Activated T-cell treated with anti-CD3 and anti-CD28 coated beads, Interleukin-2, amount 50 U/mL, for 1 hour (primary cell): ENCODE results near the gene GBE1.
"Not testable (repeated sequence)": the region's sequence is repeated elsewhere in the genome, so short reads cannot be mapped to it uniquely, and the experiment has no call there.

Source experiments
- DNase-seq: peaks from one replicate; pipeline ENCODE4 v3.0.0-alpha.2; 2020

The GBE1 gene

GRCh38 chr3:81760924-81761903, at the start of gene GBE1:
TSS of gene GBE1 (minus strand) at chr3:81761645. CDS start at chr3:81761517, 128 bp downstream.
- DNase-seq: peak; percentile 92

- no peak for DNase-seq
Observed at GRCh38 chr3:81808900-81809299, 47.5 kb upstream of the GBE1 start.

GRCh38 chr3:81799403-81799802, 38.0 kb upstream of the GBE1 start:
- DNase-seq: no peak

- no peak for DNase-seq
Observed at GRCh38 chr3:81793410-81793809, 32.0 kb upstream of the GBE1 start.

- DNase-seq: no peak
Observed at GRCh38 chr3:81790117-81790516, 28.7 kb upstream of the GBE1 start.

GRCh38 chr3:81789691-81790090, 28.2 kb upstream of the GBE1 start:
- DNase-seq: no peak

- DNase-seq: no peak
Observed at GRCh38 chr3:81788610-81789009, 27.2 kb upstream of the GBE1 start.

- DNase-seq: no peak
Observed at GRCh38 chr3:81788044-81788443, 26.6 kb upstream of the GBE1 start.

GRCh38 chr3:81782585-81782984, 21.1 kb upstream of the GBE1 start:
- DNase-seq: no peak

GRCh38 chr3:81778678-81779182, 17.3 kb upstream of the GBE1 start:
- no peak for DNase-seq

- DNase-seq: no peak
Observed at GRCh38 chr3:81776643-81777042, 15.2 kb upstream of the GBE1 start.

- DNase-seq: no peak
Observed at GRCh38 chr3:81770710-81771109, 9.3 kb upstream of the GBE1 start.

- DNase-seq: no peak
Observed at GRCh38 chr3:81769299-81769698, 7.9 kb upstream of the GBE1 start.

GRCh38 chr3:81767250-81767859, 5.9 kb upstream of the GBE1 start:
- DNase-seq: not testable (repeated sequence)

GRCh38 chr3:81765400-81765799, 4.0 kb upstream of the GBE1 start:
- no peak for DNase-seq

GRCh38 chr3:81764665-81765064, 3.2 kb upstream of the GBE1 start:
- no peak for DNase-seq

- DNase-seq: no peak
Observed at GRCh38 chr3:81764002-81764401, 2.6 kb upstream of the GBE1 start.

GRCh38 chr3:81763001-81763400, 1.6 kb upstream of the GBE1 start:
- DNase-seq: no peak

- DNase-seq: no peak
Observed at GRCh38 chr3:81761904-81762580, 597 bp upstream of the GBE1 start.

GRCh38 chr3:81760215-81760614, 1.2 kb downstream of the GBE1 start:
- DNase-seq: no peak

- not testable (repeated sequence) for DNase-seq
Observed at GRCh38 chr3:81758771-81759170, 2.7 kb downstream of the GBE1 start.

- DNase-seq: no peak
Observed at GRCh38 chr3:81758275-81758674, 3.2 kb downstream of the GBE1 start.

GRCh38 chr3:81753416-81754027, 7.9 kb downstream of the GBE1 start:
- DNase-seq: no peak
